GDM1 (cell line): ENCODE data around the gene GMPR.
"Not testable (repeated sequence)": the region's sequence is repeated elsewhere in the genome, so short reads cannot be mapped to it uniquely, and the experiment has no call there.

Source experiments
- DNase-seq: peaks from one replicate; lab custom pipeline; 2025; lab: John Stamatoyannopoulos, UW

Gene GMPR

DNA sequence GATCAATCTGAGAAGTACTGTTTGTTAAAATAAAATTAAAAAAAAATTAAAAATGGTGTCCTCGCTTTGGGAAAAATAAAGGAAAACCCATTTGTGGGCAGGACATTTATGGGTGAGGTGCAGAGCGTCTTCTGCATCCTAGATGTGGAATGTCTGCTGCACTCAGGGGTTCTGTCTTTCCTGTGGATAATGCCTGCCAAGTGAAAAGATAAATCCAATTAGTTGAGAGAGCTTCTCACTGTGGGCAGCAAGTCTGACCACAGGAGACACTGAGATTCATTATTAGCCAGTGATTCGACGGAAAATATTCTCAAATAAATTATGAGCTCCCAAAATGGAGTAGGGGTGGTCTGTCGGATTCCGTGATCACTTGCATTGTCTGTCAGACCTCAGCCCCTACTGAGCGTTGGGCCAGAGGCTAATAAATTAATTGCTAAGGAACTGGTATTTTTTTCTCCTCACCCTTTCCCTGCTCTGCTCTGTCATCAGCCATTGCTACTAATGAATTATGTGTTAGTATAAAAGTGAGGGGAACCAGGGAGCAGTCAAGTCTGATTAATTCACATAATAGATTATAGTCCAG is 10.0 kb downstream of the GMPR start:
- DNase-seq = no peak

DNA sequence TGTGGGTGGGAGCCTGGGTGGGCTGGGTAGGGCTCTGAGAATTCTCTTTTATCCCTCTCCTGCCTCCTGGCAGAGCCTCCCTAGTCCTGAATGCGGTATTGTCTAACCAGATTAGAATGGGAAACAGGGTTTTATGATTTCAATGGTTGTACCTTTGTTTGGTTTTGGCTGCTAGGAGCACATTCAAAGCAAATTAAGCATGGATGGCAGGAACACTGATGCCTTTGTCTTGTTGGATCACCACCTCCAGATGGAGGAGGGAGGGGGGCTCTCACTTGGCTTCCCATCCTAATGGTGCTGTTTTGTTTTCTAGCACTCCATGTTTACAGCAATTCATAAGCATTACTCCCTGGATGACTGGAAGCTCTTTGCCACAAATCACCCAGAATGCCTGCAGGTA is 11.6 kb downstream of the GMPR start:
- DNase-seq = no peak

DNA sequence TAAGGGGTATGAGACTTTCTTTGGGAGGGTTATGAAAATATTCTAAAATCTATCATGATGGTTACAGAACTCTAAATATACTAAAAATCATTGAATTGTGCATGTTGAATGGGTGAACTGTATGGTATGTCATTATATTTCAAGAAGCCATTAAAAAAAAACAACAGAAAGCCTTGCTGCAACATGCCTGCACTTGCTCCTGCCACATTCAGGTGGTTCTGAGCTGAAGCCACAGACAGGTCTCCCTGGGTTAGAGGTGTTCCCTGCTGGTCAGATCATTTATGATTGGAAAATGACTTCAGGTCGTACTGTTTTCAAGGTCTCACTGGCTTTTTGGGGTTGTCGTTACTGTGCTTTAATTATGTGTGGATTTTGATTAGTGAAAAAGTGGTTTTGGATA is 13.3 kb downstream of the GMPR start:
- no peak for DNase-seq

DNA sequence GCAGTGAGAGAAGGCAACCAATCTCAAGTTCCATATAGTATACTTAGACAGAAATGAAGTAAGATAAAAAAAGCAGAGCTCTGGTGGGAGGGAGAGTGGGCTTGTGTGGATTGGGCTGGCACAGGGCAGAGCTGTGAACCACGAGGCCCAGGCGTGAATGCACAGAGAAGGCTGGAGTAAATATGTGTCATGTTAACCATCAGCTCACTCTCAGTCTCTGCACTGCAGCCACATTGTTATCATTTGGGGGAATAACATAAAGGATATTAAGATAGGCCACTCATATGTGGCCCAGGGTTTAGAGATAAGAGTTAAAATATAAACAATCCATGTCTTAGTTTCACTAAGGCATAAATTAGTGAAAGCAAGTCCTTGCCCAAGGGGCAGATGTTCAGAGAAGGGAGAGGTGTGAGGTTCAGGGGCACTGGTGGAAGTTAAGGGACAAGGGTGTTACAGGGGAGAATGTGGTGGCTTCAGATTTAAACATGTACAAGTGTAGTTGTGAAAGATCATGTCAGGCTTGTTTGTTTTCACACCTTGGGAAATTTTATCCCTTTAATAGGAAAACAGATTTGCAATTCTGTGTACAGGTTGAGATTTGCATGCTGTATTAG is 14.4 kb downstream of the GMPR start:
- DNase-seq = no peak

DNA sequence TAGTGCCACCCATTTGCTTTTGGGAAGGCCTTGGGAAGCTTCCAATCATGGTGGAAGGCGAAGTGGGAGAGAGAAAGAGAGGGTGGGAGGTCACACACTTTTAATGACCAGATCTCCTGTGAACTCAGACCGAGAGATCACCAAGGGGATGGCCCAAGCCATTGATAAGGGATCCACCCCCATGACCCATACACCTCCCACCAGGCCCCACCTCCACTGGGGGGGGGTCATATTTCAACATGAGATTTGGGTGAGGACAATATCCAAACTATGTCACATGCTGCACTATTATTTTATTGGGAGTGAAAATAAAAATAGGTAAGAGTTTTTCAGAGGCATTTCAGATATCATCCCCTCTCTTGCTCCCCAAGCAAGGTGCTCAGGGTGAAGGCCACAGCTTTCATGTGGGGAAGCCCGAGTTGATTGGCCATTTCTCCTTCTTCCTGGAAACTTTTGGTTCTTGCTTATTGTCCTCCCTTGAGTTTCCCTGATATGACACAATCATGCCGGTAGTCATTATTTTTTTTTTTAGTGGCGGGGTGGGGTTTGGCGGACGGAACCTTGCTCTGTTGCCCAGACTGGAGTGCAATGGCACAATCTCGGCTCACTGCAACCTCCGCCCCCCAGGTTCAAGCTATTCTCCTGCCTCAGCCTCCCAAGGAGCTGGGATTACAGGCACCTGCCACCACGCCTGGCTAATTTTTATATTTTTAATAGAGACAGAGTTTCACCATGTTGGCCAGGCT is 15.2 kb downstream of the GMPR start:
- DNase-seq = no peak

DNA sequence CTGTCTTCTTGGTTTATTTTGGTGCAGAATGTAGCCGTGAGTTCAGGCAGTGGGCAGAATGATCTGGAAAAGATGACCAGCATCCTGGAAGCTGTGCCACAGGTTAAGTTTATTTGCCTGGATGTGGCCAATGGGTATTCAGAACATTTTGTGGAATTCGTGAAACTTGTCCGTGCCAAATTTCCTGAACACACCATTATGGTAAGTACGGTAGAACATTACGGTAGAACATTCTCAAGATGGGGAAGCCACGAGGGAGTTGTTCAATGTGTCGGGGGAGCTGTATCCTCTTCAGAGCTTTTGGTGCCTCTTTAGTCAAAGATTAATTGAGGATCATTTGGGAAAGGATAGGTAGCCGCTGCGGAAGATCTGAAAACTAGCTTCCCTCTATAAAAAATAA is 16.1 kb downstream of the GMPR start:
- DNase-seq = no peak

DNA sequence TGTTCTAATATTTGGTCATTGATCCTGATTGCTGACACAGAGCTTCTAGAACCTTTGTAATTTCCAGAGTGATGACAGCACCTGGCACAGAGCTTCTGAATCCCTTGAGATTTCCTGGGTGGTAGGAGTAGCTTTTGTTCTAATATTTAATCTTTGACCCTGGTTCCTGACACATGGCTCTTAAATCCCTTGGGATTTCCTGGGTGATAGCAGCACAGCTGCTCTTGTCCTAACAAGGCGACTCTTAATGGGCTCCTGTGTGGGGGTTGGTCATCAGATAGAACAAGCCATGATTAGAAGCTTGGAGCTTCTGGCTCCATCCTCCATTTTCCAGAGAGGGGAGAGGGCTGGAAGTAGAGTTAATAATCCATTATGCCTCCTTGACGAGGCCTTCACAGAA is 18.4 kb downstream of the GMPR start:
- DNase-seq = no peak

DNA sequence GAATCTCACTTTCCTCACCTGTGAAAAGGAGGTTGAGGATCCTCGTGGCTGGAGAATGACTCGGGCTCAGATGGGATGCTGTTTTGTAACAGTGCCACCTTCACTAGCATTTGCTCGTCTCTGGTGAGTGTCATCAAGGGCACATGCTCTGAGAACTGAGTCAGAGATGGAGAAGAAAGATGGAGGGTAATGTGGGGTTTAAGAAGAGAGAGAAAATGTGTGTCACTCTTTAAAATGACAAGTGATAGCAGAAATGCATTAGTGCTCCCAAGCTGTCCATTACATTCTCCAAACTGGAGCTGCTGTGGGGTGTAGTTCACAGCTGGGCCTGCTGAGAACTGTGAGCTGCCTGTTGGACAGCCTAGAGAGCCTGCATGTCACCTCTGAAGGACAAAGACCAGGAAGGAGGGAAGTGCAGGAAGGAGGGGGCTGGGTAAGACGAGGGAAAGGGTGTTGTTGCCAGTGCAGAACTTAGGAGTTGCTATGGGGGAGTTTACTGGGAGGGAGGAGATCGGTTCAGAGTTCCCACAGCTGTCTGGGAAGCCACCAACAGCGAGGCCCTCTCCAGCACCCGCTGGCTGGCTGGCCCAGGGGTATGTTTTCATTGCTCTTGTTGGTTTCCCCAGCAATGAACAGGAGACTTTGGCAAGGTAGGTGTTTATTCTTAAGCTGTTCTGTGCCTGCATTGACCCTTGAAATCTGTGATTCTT is 19.8 kb downstream of the GMPR start:
- DNase-seq = no peak

DNA sequence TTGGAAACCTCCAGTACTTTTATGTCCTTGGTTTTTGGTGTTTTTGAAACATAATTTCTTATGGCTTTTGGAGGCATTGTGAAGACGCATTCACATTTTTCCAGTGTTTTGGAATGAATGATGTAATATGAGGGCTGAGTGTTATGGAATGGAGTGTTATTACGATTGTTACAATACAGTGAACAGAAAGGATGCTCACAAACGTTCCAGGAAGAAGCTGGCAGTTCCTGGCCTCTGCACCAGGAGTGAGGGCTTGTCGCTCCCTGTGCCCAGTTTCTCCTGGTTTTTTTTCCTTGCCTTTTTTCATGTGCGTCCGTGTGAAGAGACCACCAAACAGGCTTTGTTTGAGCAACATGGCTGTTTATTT is 20.3 kb downstream of the GMPR start:
- no peak for DNase-seq

DNA sequence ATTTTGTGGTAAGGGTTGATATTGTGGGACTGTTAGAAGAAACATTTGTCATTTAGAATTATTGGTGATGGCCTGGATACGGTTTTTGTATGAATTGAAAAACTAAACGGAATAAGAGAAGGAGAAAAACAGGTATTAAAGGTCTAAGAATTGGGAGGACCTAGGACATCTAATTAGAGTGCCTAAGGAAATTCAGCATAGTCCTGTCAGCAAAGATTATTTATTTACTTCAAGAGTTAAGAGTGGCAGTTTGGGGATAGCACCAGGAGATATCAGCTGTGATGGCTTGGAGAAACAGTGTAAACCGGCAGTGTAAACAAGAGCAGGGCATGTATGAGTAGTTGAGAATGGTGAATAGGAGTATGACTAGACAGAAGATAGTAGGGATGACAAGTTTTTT is 21.2 kb downstream of the GMPR start:
- DNase-seq = not testable (repeated sequence)

DNA sequence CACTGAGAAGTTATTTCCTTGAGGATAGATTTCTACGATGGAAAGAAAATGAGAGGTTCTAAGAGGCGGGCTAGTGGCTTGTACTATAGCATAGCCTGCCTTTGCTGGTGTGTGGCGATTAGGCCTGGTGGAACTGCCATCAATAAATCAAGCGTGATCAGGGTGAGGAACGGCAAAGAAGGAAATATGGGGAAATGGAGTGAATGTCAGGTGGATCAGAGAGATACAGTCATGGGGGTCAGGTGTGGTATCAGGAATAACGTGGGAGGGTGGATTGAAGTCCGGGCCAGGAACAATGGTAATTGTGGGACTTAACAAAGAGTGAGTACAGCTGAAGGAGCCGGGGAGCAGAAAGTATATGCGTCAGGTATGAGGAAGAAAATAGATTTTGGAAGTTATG is 22.2 kb downstream of the GMPR start:
- DNase-seq = not testable (repeated sequence)

DNA sequence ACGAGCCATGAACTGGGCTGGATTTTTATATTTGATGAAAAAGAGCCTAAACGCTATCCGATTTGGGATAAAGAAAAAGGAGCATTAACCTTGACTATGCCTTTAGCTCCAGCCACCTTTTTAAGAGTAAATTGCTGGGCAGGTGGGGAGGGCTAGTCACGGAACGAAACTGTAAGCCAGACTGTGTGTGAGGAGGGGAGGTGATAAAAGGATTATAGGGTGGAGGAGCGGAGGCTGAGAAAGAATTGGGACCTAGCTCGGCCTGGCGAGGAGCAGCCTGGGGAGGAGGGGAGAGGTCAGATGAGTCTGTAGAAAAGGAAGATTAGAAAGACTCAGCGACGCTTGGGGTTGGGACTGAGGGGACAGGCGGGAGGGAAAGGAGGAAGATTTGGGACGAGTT is 24.4 kb downstream of the GMPR start:
- not testable (repeated sequence) for DNase-seq

DNA sequence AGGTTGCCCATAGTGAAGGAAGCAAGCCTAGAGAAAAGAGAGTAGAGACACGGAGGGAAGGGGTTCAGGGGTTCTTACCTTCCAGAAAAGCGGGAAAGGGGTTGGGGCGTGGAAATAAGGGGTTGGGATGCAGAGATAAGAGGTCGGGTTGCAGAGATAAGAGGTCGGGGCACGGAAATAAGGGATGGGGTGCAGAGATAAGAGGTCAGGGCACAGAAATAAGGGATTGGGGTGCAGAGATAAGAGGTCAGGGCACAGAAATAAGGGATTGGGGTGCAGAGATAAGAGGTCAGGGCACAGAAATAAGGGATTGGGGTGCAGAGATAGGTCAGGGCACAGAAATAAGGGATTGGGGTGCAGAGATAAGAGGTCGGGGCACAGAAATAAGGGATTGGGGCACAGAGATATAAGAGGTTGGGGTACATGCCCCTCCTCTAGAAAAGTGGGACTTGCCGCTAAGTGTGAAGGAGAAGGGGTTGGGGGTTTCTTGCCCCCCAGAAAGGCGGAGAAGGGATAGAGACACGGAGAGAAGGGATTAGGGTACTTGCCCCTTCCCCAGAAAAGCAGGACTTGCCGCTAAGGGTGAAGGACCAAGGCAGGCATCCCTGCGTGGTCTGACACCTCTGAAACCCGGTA is 25.2 kb downstream of the GMPR start:
- DNase-seq = not testable (repeated sequence)

DNA sequence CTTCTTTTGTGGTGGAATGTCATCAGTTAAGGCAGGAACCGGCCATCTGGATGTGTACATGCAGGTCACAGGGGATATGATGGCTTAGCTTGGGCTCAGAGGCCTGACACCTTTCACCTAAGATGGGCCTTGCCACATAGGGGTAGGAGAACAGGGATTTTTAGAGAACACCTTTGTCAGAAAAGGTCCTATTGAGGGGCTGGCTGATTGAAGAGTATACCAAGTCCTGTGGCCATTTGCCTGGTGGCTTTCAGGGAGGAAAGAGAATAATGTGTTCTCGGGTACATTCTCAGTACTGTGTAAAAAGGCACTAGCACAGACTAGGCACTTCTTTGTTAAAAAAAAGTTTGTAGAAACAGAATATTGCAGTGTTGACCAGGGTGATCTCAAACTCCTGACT is 26.4 kb downstream of the GMPR start:
- DNase-seq = no peak

DNA sequence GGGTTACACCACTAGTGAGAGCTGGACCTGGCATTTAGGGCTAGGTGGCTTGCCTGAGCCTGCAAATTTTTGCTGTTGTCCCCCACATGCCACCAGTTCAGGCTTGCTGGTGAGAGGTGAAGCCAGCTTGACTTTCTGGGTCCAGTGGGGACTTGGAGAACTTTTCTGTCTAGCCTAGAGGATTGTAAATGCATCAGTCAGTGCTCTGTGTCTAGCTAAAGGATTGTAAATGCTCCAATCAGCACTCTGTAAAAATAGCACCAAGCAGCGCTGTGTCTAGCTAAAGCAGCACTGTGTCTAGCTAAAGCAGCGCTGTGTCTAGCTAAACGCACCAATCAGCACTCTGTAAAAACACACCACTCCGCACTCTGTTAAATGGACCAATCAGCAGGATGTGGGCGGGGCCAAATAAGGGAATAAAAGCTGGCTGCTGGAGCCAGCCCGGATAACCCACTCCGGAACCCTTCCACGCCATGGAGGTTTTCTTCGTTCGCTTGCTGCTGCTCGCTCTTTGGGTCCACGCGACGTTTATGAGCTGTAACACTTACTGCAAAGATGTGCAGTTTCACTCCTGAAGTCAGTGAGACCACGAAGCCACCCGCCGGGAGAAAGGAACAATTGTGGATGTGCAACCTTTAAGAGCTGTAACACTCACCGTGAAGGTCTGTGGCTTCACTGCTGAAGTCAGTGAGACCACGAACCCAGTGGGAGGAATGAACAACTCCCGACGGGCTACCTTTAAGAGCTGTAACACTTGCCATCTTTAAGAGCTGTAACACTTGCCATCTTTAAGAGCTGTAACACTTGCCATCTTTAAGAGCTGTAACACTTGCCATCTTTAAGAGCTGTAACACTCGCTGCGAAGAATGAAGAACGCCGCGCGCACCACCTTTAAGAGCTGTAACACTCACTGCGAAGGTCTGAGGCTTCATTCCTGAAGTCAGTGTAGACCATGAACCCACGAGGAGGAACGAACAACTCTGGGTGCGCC is 27.3 kb downstream of the GMPR start:
- DNase-seq = no peak

DNA sequence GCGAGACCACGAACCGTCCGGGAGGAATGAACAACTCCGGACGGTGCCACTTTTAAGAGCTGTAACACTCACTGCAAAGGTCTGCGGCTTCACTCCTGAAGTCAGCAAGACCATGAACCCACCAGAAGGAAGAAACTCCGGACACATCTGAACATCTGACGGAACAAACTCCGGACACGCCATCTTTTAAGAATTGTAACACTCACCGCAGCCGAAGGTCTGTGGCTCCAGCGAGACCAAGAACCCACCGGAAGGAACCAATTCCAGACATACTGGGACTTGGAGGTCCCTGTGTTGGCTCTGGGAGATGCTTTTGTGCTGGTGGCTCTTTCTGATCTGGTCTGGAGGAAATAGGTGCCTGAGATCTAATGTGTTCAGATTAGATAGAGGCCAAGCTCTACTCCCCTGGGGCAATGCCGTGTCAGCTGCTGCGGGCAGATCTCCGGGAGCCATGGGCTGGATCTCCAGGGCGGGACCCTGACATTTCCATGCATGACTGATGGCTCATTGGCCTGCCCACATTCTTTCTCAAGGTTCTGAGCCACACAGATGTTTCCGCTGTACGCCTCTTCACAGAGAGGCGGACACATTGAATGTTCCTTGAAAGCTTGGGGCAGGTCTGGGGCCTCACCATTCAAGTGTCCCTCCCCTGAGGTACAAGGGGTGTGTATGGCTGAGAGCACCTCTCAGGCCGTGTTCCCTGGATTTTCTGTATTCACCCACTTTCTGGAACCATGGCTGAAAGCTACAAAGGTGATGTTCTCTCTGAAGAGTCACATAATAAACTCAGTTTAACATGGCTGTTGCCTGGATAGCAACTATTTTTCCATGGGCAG is 29.3 kb downstream of the GMPR start:
- no peak for DNase-seq

DNA sequence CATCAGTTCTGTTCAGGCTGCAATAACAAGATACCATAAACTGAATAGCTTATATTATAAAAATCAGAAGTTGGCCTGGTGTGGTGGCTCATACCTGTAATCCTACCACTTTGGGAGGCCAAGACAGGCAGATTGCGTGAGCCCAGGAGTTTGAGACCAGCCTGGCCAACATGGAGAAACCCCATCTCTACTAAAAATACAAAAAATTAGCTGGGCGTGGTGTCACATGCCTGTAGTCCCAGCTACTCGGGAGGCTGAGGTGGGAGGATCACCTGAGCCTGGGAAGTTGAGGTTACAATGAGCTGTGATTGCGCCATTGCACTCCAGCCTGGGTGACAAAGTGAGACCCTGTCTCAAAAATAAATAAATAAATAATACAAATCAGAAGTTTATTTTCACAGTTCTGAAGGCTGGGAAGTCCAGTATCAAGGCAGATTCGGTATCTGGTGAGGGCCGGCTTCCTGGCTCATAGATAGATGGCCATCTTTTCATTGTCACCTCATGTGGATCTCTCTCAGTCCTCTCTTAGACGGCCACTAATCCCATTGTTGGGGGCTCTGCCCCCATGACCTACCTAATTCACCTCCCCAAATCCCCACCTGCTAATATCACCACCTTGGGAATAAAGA is 31.2 kb downstream of the GMPR start:
- not testable (repeated sequence) for DNase-seq

DNA sequence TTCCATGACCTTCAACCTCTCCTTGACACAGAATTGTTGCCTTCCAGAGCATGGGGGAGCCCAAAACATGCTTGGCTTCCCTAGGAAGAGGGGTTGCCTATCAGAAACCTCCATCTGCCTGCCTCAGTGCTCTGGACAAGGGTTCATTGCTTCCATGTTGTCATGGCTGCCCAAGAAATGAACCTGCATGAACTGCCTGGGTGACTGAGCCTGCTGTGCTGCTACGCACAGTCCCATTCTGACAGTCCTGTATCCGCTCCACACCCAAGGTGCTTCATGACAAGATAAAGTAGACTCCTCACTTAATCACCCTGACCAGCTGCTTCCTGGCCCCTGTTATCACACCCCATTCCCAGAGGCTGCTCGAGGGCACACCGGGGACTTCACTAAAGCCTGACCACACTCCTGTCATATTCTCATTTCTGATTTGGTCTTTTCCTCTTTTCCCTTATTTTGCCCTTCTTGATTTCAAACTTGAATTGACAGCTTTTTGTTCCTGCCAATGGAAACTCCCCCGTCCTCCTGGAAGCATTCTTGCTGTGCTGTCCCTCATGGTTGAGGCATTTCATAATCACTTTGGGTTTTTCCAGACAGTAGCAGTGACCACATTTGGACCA is 31.9 kb downstream of the GMPR start:
- no peak for DNase-seq

DNA sequence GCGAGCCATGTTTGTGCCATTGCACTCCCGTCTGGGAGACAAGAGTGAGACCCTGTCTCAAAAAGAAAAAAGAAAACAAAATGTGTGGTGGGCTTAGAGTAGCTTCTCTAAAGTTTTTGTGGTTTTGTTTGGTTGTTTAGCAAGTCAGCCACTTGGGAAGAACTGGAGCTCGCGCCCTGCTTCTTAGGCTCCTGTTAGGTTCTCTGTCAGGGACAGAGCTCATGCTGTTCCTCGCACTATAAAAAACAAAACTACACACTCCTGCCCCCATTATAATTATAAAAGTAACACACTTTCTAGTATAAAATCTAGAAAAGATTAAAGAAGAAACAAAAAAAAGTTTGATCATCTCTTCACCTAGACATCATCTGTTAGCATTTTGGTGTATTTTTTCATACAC is 33.0 kb downstream of the GMPR start:
- no peak for DNase-seq
